ENCODE data around the gene KRTAP10-2. TPM values are rescaled to one million over a fixed set of nuclear protein-coding genes. Genes with fewer than 3 reads are reported as not detected.

Gene KRTAP10-2
- total and polyA plus RNA-seq, 2 experiments from 2014 or later: 0.24 TPM; not detected in 1

DNA sequence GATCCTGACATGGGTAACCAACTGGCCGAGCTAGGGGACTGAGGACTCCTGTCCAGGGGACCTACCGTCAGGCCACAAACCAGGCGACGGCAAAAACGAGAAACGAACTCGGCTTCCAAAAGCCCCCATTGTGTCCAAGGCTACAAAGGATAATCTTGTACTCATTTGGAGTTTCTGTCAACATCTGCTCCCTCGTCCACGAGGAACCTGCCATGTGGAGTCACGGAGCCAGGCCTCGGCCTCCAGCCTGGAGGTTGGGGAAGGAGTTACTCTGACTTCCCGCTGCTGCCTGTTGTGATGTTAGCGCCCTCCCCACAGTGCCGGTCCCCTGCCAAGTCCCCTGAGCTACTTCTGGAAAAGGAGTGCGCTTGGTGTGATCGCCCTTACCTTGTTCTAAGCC, 18.6 kb downstream of the KRTAP10-2 start:
- Histone ChIP-seq H3K79me2 (replicated peaks; ENCODE audit: insufficient read depth) (no peaks in the 10 kb centered on the region), H4K20me1 (replicated peaks; ENCODE audit: insufficient read depth) (no peaks in the 10 kb centered on the region), H3K4me2 (no peak overlapping the region), H3F3A (replicated peaks; ENCODE audit: low read depth) (no peaks in the 10 kb centered on the region), H2AFZ (no peak overlapping the region), H3K27ac (ENCODE audit: low read depth) (no peak overlapping the region), H3K27me3 (ENCODE audit: insufficient read depth) (no peaks in the 10 kb centered on the region), H3K36me3 (ENCODE audit: insufficient read depth) (no peaks in the 10 kb centered on the region), H3K4me3 (no peak overlapping the region), H3K4me1 (ENCODE audit: insufficient read depth) (no peaks in the 10 kb centered on the region), H3K9me2 (ENCODE audit: insufficient read depth) (no peaks in the 10 kb centered on the region)
- ATAC-seq: no peak; the same call in 2 of the 3 replicates
- no peak overlapping the region for H3K27ac Mint-ChIP-seq
- H3K4me1 Mint-ChIP-seq: peaks cover 3% of the 10 kb centered on the region; the same call in 2 of the 3 replicates
- H3K36me3 Mint-ChIP-seq (ENCODE audit: low read depth): no peaks in the 10 kb centered on the region
- no peak overlapping the region for H3K4me3 Mint-ChIP-seq
- H3K9me3 Mint-ChIP-seq: peaks cover 4% of the 10 kb centered on the region; the same call in 1 of the 3 replicates
- no peak for TF ChIP-seq ZNF114 (CRISPR knock-in tag; IDR thresholded peaks at IDR 0.05)
- TF ChIP-seq JUNB (IDR thresholded peaks at IDR 0.05; ENCODE audit: unreplicated experiment): no peak
- TF ChIP-seq NANOG (IDR thresholded peaks at IDR 0.05; ENCODE audit: borderline replicate concordance): no peak
- TF ChIP-seq, protein P1, sequence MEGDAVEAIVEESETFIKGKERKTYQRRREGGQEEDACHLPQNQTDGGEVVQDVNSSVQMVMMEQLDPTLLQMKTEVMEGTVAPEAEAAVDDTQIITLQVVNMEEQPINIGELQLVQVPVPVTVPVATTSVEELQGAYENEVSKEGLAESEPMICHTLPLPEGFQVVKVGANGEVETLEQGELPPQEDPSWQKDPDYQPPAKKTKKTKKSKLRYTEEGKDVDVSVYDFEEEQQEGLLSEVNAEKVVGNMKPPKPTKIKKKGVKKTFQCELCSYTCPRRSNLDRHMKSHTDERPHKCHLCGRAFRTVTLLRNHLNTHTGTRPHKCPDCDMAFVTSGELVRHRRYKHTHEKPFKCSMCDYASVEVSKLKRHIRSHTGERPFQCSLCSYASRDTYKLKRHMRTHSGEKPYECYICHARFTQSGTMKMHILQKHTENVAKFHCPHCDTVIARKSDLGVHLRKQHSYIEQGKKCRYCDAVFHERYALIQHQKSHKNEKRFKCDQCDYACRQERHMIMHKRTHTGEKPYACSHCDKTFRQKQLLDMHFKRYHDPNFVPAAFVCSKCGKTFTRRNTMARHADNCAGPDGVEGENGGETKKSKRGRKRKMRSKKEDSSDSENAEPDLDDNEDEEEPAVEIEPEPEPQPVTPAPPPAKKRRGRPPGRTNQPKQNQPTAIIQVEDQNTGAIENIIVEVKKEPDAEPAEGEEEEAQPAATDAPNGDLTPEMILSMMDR (conservative IDR thresholded peaks at IDR 0.05; ENCODE audit: low read depth in 2 of 2): no peak
- TF ChIP-seq ZNF331 (CRISPR knock-in tag; IDR thresholded peaks at IDR 0.05; ENCODE audit: low read depth): no peak
- TF ChIP-seq STAT1 (IDR thresholded peaks at IDR 0.05; ENCODE audit: unreplicated experiment): no peak
- TF ChIP-seq POLR2AphosphoS5 (IDR thresholded peaks at IDR 0.05; ENCODE audit: low read depth): no peak
- TF ChIP-seq, protein P2, sequence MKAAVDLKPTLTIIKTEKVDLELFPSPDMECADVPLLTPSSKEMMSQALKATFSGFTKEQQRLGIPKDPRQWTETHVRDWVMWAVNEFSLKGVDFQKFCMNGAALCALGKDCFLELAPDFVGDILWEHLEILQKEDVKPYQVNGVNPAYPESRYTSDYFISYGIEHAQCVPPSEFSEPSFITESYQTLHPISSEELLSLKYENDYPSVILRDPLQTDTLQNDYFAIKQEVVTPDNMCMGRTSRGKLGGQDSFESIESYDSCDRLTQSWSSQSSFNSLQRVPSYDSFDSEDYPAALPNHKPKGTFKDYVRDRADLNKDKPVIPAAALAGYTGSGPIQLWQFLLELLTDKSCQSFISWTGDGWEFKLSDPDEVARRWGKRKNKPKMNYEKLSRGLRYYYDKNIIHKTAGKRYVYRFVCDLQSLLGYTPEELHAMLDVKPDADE (IDR thresholded peaks at IDR 0.05): no peak
- TF ChIP-seq EZH2phosphoT487 (IDR thresholded peaks at IDR 0.05; ENCODE audit: unreplicated experiment): no peak
- TF ChIP-seq CREB1 (CRISPR knock-in tag; IDR thresholded peaks at IDR 0.05; ENCODE audit: low read depth): no peak
- TF ChIP-seq, protein P3, sequence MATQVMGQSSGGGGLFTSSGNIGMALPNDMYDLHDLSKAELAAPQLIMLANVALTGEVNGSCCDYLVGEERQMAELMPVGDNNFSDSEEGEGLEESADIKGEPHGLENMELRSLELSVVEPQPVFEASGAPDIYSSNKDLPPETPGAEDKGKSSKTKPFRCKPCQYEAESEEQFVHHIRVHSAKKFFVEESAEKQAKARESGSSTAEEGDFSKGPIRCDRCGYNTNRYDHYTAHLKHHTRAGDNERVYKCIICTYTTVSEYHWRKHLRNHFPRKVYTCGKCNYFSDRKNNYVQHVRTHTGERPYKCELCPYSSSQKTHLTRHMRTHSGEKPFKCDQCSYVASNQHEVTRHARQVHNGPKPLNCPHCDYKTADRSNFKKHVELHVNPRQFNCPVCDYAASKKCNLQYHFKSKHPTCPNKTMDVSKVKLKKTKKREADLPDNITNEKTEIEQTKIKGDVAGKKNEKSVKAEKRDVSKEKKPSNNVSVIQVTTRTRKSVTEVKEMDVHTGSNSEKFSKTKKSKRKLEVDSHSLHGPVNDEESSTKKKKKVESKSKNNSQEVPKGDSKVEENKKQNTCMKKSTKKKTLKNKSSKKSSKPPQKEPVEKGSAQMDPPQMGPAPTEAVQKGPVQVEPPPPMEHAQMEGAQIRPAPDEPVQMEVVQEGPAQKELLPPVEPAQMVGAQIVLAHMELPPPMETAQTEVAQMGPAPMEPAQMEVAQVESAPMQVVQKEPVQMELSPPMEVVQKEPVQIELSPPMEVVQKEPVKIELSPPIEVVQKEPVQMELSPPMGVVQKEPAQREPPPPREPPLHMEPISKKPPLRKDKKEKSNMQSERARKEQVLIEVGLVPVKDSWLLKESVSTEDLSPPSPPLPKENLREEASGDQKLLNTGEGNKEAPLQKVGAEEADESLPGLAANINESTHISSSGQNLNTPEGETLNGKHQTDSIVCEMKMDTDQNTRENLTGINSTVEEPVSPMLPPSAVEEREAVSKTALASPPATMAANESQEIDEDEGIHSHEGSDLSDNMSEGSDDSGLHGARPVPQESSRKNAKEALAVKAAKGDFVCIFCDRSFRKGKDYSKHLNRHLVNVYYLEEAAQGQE (IDR thresholded peaks at IDR 0.05; ENCODE audit: unreplicated experiment): no peak
- TF ChIP-seq, protein P4, sequence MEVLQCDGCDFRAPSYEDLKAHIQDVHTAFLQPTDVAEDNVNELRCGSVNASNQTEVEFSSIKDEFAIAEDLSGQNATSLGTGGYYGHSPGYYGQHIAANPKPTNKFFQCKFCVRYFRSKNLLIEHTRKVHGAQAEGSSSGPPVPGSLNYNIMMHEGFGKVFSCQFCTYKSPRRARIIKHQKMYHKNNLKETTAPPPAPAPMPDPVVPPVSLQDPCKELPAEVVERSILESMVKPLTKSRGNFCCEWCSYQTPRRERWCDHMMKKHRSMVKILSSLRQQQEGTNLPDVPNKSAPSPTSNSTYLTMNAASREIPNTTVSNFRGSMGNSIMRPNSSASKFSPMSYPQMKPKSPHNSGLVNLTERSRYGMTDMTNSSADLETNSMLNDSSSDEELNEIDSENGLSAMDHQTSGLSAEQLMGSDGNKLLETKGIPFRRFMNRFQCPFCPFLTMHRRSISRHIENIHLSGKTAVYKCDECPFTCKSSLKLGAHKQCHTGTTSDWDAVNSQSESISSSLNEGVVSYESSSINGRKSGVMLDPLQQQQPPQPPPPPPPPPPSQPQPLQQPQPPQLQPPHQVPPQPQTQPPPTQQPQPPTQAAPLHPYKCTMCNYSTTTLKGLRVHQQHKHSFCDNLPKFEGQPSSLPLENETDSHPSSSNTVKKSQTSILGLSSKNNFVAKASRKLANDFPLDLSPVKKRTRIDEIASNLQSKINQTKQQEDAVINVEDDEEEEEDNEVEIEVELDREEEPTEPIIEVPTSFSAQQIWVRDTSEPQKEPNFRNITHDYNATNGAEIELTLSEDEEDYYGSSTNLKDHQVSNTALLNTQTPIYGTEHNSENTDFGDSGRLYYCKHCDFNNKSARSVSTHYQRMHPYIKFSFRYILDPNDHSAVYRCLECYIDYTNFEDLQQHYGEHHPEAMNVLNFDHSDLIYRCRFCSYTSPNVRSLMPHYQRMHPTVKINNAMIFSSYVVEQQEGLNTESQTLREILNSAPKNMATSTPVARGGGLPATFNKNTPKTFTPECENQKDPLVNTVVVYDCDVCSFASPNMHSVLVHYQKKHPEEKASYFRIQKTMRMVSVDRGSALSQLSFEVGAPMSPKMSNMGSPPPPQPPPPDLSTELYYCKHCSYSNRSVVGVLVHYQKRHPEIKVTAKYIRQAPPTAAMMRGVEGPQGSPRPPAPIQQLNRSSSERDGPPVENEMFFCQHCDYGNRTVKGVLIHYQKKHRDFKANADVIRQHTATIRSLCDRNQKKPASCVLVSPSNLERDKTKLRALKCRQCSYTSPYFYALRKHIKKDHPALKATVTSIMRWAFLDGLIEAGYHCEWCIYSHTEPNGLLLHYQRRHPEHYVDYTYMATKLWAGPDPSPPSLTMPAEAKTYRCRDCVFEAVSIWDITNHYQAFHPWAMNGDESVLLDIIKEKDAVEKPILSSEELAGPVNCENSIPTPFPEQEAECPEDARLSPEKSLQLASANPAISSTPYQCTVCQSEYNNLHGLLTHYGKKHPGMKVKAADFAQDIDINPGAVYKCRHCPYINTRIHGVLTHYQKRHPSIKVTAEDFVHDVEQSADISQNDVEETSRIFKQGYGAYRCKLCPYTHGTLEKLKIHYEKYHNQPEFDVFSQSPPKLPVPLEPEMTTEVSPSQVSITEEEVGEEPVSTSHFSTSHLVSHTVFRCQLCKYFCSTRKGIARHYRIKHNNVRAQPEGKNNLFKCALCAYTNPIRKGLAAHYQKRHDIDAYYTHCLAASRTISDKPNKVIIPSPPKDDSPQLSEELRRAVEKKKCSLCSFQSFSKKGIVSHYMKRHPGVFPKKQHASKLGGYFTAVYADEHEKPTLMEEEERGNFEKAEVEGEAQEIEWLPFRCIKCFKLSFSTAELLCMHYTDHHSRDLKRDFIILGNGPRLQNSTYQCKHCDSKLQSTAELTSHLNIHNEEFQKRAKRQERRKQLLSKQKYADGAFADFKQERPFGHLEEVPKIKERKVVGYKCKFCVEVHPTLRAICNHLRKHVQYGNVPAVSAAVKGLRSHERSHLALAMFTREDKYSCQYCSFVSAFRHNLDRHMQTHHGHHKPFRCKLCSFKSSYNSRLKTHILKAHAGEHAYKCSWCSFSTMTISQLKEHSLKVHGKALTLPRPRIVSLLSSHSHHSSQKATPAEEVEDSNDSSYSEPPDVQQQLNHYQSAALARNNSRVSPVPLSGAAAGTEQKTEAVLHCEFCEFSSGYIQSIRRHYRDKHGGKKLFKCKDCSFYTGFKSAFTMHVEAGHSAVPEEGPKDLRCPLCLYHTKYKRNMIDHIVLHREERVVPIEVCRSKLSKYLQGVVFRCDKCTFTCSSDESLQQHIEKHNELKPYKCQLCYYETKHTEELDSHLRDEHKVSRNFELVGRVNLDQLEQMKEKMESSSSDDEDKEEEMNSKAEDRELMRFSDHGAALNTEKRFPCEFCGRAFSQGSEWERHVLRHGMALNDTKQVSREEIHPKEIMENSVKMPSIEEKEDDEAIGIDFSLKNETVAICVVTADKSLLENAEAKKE (CRISPR knock-in tag; IDR thresholded peaks at IDR 0.05): no peak
- no peak for TF ChIP-seq EZH2 (IDR thresholded peaks at IDR 0.05; ENCODE audit: low read depth, unreplicated experiment)
- H3K27me3 Mint-ChIP-seq (ENCODE audit: insufficient read depth, low read depth, poor library complexity): peaks cover 6% of the 10 kb centered on the region
- no peak for DNase-seq (ENCODE audit: low spot score)

Measured in GM23338 (cell line).